Stimulated activated CD4-positive, alpha-beta T cell treated with anti-CD3 and anti-CD28 coated beads, Interleukin-4, amount 100 ng/mL, for 1 hour (primary cell): Measurements from ENCODE around the gene CAB39.
"Not testable (repeated sequence)": the region's sequence is repeated elsewhere in the genome, so short reads cannot be mapped to it uniquely, and the experiment has no call there.

ENCODE experiments used
- DNase-seq: peaks from one replicate; pipeline ENCODE4 v3.0.0-alpha.2; 2020

CAB39 gene

GRCh38 chr2:230684270-230685168 is 28.1 kb upstream of the CAB39 start:
- DNase-seq, result no peak

- DNase-seq, result no peak
Observed at GRCh38 chr2:230685178-230685577, 27.5 kb upstream of the CAB39 start.

GRCh38 chr2:230687498-230687897 is 25.1 kb upstream of the CAB39 start:
- DNase-seq, result no peak

- no peak for DNase-seq
Observed at GRCh38 chr2:230688490-230688889, 24.2 kb upstream of the CAB39 start.

GRCh38 chr2:230690439-230690838 is 22.2 kb upstream of the CAB39 start:
- no peak for DNase-seq

- no peak for DNase-seq
Observed at GRCh38 chr2:230691005-230691647, 21.5 kb upstream of the CAB39 start.

GRCh38 chr2:230692760-230693159 is 19.9 kb upstream of the CAB39 start:
- no peak for DNase-seq

- no peak for DNase-seq
Observed at GRCh38 chr2:230693411-230693810, 19.2 kb upstream of the CAB39 start.

- DNase-seq, result no peak
Observed at GRCh38 chr2:230694241-230694640, 18.4 kb upstream of the CAB39 start.

GRCh38 chr2:230695551-230695950 is 17.1 kb upstream of the CAB39 start:
- DNase-seq, result no peak

- DNase-seq, result no peak
Observed at GRCh38 chr2:230696670-230697069, 16.0 kb upstream of the CAB39 start.

- no peak for DNase-seq
Observed at GRCh38 chr2:230697676-230698075, 15.0 kb upstream of the CAB39 start.

GRCh38 chr2:230698753-230699152 is 13.9 kb upstream of the CAB39 start:
- DNase-seq, result not testable (repeated sequence)

GRCh38 chr2:230700447-230700846 is 12.2 kb upstream of the CAB39 start:
- DNase-seq, result no peak

GRCh38 chr2:230701308-230701707 is 11.3 kb upstream of the CAB39 start:
- DNase-seq, result no peak

GRCh38 chr2:230702457-230702856 is 10.2 kb upstream of the CAB39 start:
- DNase-seq, result not testable (repeated sequence)

GRCh38 chr2:230703514-230703913 is 9.1 kb upstream of the CAB39 start:
- no peak for DNase-seq

- DNase-seq, result no peak
Observed at GRCh38 chr2:230706053-230706521, 6.6 kb upstream of the CAB39 start.

GRCh38 chr2:230706966-230707365 is 5.7 kb upstream of the CAB39 start:
- no peak for DNase-seq

GRCh38 chr2:230708204-230708603 is 4.4 kb upstream of the CAB39 start:
- DNase-seq, result no peak

- no peak for DNase-seq
Observed at GRCh38 chr2:230711224-230711623, 1.4 kb upstream of the CAB39 start.

GRCh38 chr2:230713331-230714135 is 891 bp downstream of the CAB39 start:
- peak; percentile 44 for DNase-seq

- peak; percentile 13 for DNase-seq
Observed at GRCh38 chr2:230714136-230714480, 1.5 kb downstream of the CAB39 start.
